Superior temporal gyrus (tissue), 1 donor: ENCODE data around the gene NUP93.

Experiments used
- DNase-seq: peaks from one replicate; pipeline ENCODE4 v3.0.0-alpha.2; 2016; ENCODE audit errors: extremely low spot score

Gene NUP93

GRCh38 chr16:56815721-56816120, 85.8 kb downstream of the NUP93 start:
- DNase-seq: no peak

GRCh38 chr16:56817056-56817455, 87.1 kb downstream of the NUP93 start:
- DNase-seq: no peak

DNA sequence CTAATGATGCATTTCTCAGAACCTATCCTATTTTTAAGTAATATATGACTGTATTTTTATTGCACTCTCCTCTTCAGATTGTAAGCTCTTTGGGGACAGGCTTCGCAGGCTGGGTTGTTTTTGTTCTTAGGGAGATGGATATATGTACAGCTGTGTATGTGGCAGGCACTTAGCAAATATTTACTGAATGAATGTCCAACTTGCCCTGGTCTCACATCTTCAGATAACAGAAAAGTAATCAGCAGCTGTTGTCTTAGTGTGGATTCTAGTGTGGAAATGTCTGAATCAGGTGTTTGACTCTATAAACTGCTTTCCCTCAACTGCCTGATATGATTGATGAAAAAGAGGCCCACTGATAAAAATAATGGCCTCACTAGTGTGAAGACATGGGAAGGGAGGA, 88.0 kb downstream of the NUP93 start:
- DNase-seq: no peak

DNA sequence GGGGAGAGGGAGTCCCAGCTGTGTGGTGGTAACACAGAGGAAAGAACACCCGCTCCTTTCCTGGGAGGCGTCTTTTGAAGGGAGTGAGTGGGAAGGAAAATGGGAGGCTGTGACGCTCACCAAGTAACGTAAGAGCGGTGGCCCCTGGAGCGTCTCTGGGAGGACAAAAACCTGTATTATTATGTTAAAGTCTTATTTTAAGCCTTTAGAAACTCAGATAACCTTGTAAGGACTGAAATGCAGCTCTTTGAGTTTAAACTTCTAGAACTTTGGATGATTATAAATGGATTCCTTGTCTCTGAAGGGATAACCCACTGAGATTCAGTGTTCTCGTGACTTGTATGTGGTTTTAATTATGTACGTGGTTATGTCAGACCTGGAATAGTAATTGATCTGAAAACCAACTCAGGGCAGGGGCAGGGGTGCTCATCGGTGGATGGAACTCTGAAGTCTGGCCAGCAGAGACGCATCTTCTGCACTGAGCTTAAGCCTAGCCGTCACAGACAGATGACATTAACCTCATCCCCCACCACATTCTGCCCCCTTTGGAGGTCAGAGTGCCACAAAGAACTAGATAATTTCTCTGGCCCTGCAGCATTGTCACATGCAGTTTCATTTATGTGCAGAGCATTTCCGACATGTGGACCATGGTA, 93.3 kb downstream of the NUP93 start:
- DNase-seq: no peak

GRCh38 chr16:56824331-56824730, 94.4 kb downstream of the NUP93 start:
- peak; percentile 36 for DNase-seq

DNA sequence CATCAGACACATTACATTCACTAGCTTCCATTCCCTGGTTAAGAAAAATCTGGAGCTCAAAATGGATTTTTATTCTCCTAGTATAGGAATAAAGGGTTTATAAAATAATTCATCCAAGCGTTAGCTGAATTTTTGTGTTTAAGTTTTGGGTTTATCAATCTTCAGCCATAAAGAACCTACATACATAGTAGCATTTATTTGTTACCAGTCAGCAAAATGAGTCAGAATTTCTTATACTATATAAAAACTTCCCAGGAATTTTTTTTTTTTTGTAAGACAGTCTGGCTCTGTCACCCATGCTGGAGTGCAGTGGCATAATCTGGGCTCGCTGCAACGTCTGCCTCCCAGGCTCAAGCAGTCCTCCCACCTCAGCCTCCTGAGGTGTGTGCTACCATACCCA, 94.9 kb downstream of the NUP93 start:
- DNase-seq: no peak

GRCh38 chr16:56825826-56826225, 95.9 kb downstream of the NUP93 start:
- no peak for DNase-seq

GRCh38 chr16:56828647-56829046, 98.7 kb downstream of the NUP93 start:
- no peak for DNase-seq

DNA sequence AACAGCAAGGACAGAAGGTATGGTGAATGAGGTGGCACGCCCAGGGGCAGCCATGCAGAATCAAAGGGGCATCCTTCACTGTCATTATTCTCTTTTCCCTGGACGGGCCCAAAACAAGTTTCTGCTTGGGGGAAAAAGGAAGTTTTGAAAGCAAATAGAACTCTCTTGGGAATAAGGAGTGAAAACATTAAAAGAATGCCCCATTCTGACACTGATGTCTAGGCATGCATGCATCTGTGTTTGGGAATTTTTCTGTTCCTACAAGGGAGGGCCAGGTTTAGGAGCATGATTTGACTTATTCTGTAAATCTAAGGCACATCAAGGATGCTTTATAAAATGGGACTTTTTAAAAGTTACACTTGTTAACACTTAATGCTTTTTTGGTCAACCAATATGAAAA, 100.7 kb downstream of the NUP93 start:
- DNase-seq: no peak

- no peak for DNase-seq
Measured at GRCh38 chr16:56832768-56833167, 102.8 kb downstream of the NUP93 start.

GRCh38 chr16:56833243-56833970, 103.5 kb downstream of the NUP93 start:
- no peak for DNase-seq

DNA sequence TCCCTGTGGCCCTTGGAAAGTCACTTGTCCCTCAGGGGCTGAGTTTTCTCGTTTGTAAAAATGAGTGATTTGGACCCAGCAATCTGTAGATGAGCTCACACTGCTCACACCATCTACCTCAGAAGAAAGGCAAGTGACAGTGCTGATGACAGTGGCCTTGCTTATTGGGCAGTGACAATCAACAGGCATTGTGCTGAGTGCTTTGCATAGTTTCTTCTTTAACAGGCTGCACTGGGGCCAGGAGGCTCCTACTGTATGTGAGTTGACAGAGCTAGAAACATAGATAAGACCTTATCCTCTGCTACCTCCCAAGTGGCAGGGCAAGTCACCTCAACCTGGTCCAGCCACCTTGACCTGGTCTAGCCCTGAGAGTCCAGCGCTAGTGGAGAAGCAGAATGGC, 105.4 kb downstream of the NUP93 start:
- DNase-seq: no peak

GRCh38 chr16:56836410-56837230, 106.7 kb downstream of the NUP93 start:
- no peak for DNase-seq

DNA sequence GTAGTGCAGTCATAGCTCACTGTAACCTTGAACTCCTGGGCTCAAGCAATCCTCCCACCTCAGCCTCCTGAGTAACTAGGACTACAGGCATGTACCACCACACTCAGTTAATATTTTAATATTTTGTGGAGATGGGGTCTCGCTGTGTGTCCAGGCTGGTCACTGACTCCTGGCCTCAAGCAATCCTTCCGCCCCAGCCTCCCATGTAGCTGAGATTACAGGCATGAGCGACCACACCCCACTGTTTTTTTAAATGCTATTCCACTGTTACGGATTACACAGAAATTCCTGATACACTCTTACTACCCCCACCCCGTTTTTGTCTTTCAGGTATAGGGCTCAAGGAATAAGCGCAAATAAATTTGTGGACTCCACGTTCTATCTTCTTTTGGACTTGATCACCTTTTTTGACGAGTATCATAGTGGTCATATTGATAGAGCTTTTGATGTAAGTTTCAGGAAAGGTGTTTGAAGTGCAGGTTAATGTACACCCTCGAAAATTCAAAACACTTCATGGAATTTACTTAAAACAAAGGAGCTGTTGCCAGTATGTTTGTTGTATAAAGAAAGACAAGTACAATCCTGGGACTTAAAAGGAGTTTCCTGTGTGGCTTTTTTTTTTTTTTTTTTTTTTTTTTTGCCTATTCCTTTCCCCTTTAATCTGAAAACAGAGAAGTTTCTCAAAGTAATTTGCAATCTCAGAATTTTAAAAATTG, 108.9 kb downstream of the NUP93 start:
- no peak for DNase-seq

DNA sequence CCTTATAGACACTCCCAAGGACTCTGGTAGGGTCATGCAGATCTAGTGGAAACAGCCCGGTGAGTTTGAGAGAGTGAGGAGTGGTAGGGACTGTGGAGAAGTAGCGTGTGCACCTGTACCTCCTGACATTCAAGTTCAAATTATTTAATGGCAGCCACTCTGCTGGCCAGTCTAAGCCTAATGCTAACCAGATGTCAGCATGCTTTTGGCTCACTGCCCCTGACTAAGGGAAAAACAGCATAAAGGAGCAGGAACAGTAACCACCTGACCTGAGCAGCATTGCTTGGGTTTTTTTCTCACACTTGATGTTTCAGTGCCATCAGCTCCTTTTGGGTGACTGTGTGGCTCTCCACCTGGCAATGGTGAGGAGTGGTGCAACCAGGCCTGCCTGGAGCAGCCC, 111.3 kb downstream of the NUP93 start:
- DNase-seq: no peak

- DNase-seq: no peak
Measured at GRCh38 chr16:56841659-56842058, 111.7 kb downstream of the NUP93 start.

- no peak for DNase-seq
Measured at GRCh38 chr16:56842133-56842532, 112.2 kb downstream of the NUP93 start.

GRCh38 chr16:56844056-56844455, 114.1 kb downstream of the NUP93 start:
- DNase-seq: no peak

DNA sequence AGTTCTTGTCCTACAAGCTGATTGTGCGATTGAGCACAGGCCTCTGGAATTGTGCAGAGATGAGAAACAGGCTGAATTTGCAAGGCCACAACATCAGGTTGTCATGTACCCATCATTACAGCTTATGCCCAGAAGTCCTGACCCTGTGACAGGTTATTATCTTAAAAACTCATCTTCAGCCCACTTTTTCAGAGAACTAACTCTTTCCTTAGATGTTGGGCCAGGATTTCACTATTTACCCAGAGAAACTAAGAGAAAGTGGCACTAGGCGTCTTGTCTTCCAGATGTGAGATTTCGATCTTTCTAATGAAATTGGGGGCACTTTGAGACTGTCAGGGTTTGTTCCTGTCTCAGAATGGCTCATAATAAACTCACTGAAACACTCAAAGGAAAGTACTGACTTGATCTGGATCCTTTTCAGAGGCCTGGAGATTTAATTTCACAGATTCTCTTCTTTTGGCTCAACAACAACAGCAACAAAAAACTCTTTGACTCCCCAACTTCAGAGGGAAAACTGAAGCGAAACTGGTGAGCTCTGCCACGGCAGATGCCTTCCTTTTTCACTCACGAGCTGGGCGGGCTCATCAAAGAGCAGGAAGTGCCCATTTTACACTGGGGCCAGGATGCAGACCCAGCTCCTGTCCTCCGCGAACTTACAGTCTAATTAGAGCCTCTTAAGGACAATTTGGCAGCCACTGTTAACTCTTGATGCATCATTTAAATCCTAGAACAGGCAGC, 117.4 kb downstream of the NUP93 start:
- peak; percentile 23 for DNase-seq

DNA sequence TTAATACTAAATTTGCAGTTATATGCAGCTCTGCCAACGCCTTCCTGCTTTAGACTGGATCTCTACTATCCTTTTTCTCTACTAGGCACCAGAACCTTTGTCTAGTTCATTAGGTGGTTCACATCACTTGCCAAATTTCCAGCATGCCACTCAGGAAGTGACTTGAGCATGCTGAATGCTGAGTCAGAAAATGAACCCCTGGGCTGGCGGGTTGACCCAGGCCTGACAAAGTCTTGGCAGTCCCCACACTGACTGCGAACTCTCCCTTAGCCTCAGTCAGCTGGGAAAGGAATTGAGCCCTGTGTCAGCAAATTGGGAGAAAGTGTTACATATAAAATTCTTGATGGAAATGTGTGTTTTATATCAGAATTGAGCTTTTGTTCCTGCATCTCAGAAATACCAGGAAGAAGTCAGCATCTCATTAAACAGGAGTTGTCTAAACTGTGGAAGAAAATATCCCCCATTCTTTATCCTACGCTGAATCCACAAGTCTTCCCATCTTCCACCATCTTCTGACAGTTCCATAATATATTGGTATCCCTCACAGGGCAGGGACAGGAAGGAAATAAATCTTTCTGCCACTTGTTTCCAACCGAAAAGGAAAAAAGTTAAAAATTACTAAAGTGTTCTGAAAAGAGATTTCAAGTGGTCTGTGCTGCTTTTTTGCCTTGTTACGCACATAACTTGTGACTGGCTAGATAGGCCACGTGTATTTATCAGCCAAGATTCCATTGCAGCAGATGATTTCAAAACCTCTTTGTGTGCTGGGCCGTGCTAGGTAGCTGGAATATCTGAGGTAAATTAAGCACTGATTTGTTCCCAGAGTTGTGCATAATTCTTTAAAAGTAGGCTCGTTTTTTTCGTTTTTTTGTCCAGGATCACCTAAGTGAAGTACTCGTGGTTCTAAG, 118.4 kb downstream of the NUP93 start:
- DNase-seq: no peak
